SK-N-MC (cell line): ENCODE measurements around the gene NFS1.

Experiments
- DNase-seq: peaks from one replicate; pipeline ENCODE4 v3.0.0-alpha.2; 2011; ENCODE audit warnings: low read depth, low spot score
- H3K27ac ChIP-seq: fragments of 200-600 bp; sonication (generic); 2 replicates; pipeline ENCODE4 v1.5.1; 2016; ENCODE audit warnings: mixed run types
- H3K36me3 ChIP-seq: fragments of 200-600 bp; sonication (generic); 2 replicates; pipeline ENCODE4 v1.6.1; 2017; ENCODE audit warnings: antibody characterized with exemption, low read length, mixed read lengths; ENCODE audit not compliant: insufficient read depth
- H3K4me3 ChIP-seq: fragments of 200-600 bp; sonication (generic); 2 replicates; pipeline ENCODE4 v1.5.1; 2016
- H3K9ac ChIP-seq: fragments of 200-600 bp; sonication (generic); 2 replicates; pipeline ENCODE4 v1.8.0; 2017; ENCODE audit warnings: mixed run types, mixed read lengths; ENCODE audit not compliant: insufficient read length
- H3K9me3 ChIP-seq: fragments of 200-600 bp; sonication (generic); 2 replicates; pipeline ENCODE4 v1.6.1; 2017; ENCODE audit warnings: low read depth, mild to moderate bottlenecking, antibody characterized with exemption, low read length, moderate library complexity, mixed read lengths
- EZH2 ChIP-seq: fragments of 200-600 bp; sonication (generic); IDR thresholded peaks from one replicate; pipeline ENCODE4 v1.6.1; 2017; ENCODE audit warnings: antibody characterized with exemption
- FOXP2 ChIP-seq: optimal IDR thresholded peaks from 2 replicates; pipeline ENCODE3; 2011; ENCODE audit warnings: mild to moderate bottlenecking, moderate library complexity; ENCODE audit not compliant: insufficient read depth; ENCODE audit errors: extremely low read length, control extremely low read depth
- POLR2AphosphoS5 ChIP-seq: IDR thresholded peaks from 2 replicates; pipeline ENCODE4 v1.6.1; 2012; ENCODE audit warnings: mild to moderate bottlenecking, low read depth, low read length, borderline replicate concordance

The NFS1 gene

DNA sequence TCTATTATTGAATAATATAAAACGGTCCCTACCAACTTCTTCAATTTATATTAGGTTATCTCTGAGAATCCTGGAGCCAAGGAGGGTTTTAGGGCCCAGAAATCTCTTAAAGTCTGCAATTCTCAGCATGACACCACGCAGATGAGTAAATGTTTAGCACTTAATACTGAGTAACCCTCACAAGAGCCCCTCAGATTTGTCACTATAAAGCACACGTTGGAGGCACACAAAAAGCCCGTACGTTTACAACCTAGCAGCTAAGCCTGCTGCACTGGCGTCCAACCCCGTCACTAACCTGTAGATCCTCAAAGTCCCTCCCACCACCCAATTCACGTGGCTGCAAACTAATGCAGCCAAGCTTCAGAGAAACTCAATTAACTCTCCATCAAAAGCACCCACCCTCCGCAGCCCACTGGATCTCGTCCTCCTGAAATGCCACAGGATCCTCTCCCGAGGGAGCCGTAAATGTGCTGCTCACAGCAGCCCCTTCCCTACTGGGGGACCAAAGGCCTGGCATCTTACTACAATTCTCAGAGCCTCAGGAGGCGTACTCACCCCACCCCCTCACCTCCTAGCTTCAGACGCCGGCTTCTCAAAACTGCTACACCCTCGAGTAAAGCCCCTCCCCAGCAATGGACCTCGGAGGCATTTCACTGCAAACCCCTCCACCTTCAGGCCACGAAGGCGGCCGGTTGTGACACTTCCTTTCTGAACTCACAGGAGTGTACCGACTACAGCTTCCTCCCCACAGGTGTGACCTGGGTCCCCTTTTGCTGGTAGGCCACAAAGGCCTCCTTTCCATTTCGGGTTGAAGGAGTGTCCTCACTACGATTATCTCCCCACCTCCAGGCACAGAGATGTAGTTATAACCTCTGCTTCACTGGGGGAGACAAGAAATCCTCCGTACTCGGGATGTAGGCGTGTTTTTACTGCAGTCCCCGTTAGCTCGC is 35.4 kb downstream of the NFS1 start:
- DNase-seq = no peak
- H3K36me3 ChIP-seq = peaks cover 32% of the 10 kb centered on the region
- 0 out of 2 replicates have a peak, but pooled peaks cover 3% of the 10 kb centered on the region for H3K9me3 ChIP-seq
- TF ChIP-seq FOXP2 (no peak), EZH2 (no peak), POLR2AphosphoS5 (peak; percentile 35; the same call in 1 of the 2 replicates)
- H3K4me3 ChIP-seq = peak overlapping the region; percentile 96
- H3K27ac ChIP-seq = peak overlapping the region; percentile 86
- H3K9ac ChIP-seq = peak overlapping the region; percentile 99

DNA sequence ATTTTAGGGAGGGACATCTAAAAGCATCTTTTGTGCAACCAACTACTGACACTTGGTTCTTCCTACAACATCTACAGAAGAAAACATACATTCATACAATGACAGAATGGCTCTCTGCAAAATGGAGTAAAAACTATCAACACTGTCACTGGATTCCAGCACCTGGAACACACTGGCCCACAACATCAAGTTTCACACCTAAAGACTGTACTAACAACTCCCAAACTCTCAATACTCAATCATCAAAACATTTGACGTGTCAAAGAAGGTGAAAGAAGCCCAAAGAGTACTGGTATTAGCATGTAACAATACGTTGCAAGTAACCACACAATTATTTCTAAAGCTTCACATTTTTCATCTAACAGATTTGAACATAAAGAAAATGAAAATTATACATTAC is 36.6 kb downstream of the NFS1 start:
- DNase-seq = no peak
- TF ChIP-seq FOXP2 = no peak
- no peak for TF ChIP-seq POLR2AphosphoS5
- TF ChIP-seq EZH2 = no peak
- Histone ChIP-seq H3K9me3 (0 out of 2 replicates have a peak, but pooled peaks cover 3% of the 10 kb centered on the region), H3K36me3 (peaks cover 37% of the 10 kb centered on the region), H3K4me3 (peak overlapping the region; percentile 96), H3K27ac (no peak overlapping the region), H3K9ac (peak overlapping the region; percentile 99)

DNA sequence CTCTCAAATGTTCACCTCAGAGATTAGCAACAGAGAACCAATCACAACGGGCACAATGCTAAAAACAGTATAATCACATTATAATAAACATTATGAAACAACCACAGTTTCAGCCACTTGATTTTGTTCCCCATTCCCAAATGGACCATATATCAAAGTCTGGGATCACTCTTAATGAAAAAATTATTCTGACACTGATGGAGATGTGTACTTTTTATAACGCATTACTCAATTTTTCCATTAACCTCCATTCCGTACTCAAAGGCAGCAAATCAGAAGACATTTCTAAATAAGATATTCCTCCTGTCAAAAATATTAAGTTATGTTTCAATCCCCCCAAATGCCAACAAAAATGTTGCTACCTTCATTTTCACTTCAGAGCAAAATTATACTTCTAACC is 37.2 kb downstream of the NFS1 start:
- Histone ChIP-seq H3K27ac (no peak overlapping the region), H3K9ac (no peak overlapping the region), H3K4me3 (peak overlapping the region; percentile 96), H3K9me3 (0 out of 2 replicates have a peak, but pooled peaks cover 3% of the 10 kb centered on the region), H3K36me3 (peaks cover 44% of the 10 kb centered on the region)
- no peak for DNase-seq
- TF ChIP-seq FOXP2 (no peak), EZH2 (no peak), POLR2AphosphoS5 (no peak)

DNA sequence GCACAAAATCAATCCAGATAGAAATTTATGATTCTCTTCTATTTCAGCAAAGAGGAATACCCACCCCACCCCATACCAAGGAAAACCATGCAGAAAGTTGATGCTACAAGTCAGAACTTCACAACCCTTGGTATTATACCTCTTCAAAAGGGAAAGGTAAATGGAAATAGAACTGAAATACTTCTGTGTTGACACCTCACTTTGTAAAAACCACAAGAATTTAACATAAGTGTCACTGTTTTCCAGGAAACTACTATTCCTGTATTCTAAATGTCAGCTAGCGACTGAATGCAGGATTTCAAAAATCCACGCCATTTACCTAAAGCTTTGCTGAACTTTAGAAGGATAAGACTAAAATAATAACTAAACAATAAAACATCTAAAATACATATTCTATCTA is 38.1 kb downstream of the NFS1 start:
- Histone ChIP-seq H3K27ac (no peak overlapping the region), H3K9ac (no peak overlapping the region), H3K9me3 (0 out of 2 replicates have a peak, but pooled peaks cover 3% of the 10 kb centered on the region), H3K36me3 (peaks cover 52% of the 10 kb centered on the region), H3K4me3 (no peak overlapping the region)
- TF ChIP-seq EZH2 (no peak), FOXP2 (no peak), POLR2AphosphoS5 (no peak)
- no peak for DNase-seq

DNA sequence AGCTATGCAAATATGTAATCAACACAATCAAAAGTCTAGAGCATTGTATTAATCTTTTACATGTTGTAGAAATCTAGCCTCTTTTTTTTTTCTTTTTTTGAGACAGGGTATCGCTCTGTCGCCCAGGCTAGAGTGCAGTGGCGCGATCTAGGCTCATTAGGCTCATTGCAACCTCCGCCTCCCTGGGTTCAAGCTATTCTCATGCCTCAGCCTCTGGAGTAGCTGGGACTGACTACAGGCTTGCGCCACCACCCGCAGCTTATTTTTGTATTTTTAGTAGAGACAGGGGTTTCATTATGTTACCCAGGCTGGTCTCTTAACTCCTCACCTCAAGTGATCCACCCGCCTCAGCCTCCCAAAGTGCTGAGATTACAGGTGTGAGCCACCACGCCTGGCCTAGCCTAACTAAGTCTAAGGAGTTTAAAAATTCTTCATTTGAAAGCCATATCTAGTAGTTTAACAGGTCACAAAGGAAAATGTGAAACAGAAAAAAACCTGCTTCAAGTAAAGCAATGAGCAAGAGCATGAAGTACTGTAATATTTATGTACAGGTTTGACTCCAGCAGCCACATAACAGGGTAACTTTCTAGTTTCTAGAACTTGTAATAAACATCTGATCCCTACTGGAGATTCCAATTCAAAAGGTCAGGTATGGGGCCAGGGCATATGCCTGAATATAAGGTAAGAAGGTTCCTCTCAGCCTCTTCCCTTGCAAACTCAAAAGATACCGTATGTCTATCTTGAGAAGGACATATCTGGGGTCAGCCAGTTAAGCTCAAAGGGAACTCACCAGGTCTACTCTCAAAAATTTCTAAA is 38.8 kb downstream of the NFS1 start:
- H3K4me3 ChIP-seq = no peak overlapping the region
- DNase-seq = no peak
- H3K27ac ChIP-seq = no peak overlapping the region
- peaks cover 59% of the 10 kb centered on the region for H3K36me3 ChIP-seq
- TF ChIP-seq EZH2 (no peak), FOXP2 (no peak), POLR2AphosphoS5 (no peak)
- no peak overlapping the region for H3K9ac ChIP-seq
- H3K9me3 ChIP-seq = 0 out of 2 replicates have a peak, but pooled peaks cover 3% of the 10 kb centered on the region

DNA sequence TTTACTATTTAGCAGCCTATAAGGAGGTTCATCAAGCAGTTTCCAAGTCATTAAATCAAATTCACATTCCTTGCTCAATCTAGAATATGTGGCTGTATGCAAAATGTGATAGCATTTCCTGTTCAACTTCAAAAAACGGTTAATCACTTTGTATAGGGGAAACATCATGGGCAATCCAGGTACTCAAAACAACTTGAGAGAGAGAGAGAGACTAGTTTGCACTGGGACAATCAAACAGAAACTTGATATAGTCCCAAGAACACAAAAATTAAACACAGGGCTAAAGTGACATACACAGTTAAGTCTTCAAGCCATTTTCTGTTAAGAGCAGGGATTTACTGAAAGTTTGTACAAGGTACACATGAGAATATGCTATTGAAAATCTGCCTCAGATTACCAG is 41.9 kb downstream of the NFS1 start:
- TF ChIP-seq POLR2AphosphoS5 (no peak), EZH2 (no peak)
- Histone ChIP-seq H3K9ac (no peak overlapping the region), H3K27ac (no peak overlapping the region), H3K9me3 (0 out of 2 replicates have a peak, but pooled peaks cover 3% of the 10 kb centered on the region), H3K36me3 (peaks cover 85% of the 10 kb centered on the region), H3K4me3 (no peak overlapping the region)
- no peak for DNase-seq

DNA sequence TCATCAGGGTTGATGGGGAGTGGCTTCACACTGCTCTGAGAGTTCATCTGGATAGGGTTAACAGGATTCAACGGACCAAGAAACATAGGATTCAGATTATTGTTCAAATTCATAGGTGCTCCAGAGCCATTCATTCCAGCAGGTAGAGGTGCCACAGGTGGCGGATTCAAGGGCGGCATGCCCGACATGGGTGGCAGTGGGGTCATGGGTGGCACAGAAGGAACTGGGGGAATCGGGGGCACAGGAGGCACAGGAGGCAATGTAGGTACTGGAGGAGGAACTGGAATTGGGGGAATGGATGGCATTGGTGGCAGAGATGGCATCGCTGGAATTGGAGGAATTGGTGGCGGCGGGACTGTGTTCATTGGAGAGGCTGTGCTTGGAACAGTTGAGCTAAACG is 44.7 kb downstream of the NFS1 start:
- no peak for DNase-seq
- Histone ChIP-seq H3K9me3 (no peaks in the 10 kb centered on the region), H3K36me3 (peaks cover 96% of the 10 kb centered on the region)

DNA sequence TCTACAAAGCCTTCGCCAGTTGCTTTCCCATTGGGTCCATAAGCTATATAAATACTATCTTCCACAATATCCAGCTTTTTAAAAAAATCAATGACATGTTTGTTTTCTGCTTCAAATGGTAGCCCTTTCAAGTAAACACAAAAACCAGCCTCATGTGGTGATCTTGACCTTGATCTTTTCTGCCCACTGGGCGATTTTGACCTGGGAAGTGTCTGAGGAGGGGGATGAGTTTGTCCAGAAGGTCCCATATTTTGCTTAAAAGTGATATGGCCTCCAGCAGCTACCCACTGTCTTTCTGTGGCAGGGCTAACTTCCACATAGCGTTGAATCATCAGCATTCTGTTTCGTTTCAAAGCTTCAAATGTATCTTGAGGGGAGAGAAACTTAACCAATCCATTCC is 45.3 kb downstream of the NFS1 start:
- no peak for DNase-seq
- no peak overlapping the region for H3K4me3 ChIP-seq
- H3K36me3 ChIP-seq = peaks cover 97% of the 10 kb centered on the region
- no peak overlapping the region for H3K9ac ChIP-seq
- TF ChIP-seq POLR2AphosphoS5 (no peak), FOXP2 (no peak), EZH2 (no peak)
- H3K9me3 ChIP-seq = no peaks in the 10 kb centered on the region
- H3K27ac ChIP-seq = no peak overlapping the region

More for the DNA sequence above, 44.7 kb downstream of the NFS1 start:
- TF ChIP-seq POLR2AphosphoS5 = 0 out of 2 replicates have a peak, but pooled peaks have one; percentile 18
- TF ChIP-seq FOXP2 = no peak
- no peak overlapping the region for H3K27ac ChIP-seq
- H3K9ac ChIP-seq = no peak overlapping the region
- no peak overlapping the region for H3K4me3 ChIP-seq
